Panc1 (cell line): ENCODE measurements around the gene SLC6A1. TPM values are rescaled to one million over a fixed set of nuclear protein-coding genes. Genes with fewer than 3 reads are reported as not detected.

Source experiments
- ATAC-seq: fragments of 200-7000 bp; cut with Tn5 transposase; 2 replicates; pipeline ENCODE4 v1.9.1; 2020; ENCODE audit warnings: mild to moderate bottlenecking, moderate library complexity
- BruUV-seq: library from RNA; stranded (reverse); fragments of 400-500 nt; replicated peaks from 2 replicates; lab custom pipeline; 2021; lab: Mats Ljungman, UMichigan
- CTCF ChIA-PET: fragments of 300-600 bp; sonication (Branson Sonifier 250); formaldehyde crosslinking; loops from one replicate; lab custom pipeline; 2022; ENCODE audit warnings: antibody characterized with exemption; lab: Charles Lee
- POLR2A ChIA-PET: fragments of 300-600 bp; sonication (Branson Sonifier 250); formaldehyde crosslinking; loops from one replicate; lab custom pipeline; 2022; ENCODE audit warnings: antibody characterized with exemption; lab: Charles Lee
- DNase-seq: peaks from one replicate; pipeline ENCODE4 v3.0.0-alpha.2; 2010; ENCODE audit warnings: low read depth, low spot score
- H3K27ac ChIP-seq: 2 replicates; pipeline ENCODE4 v1.5.1; 2011; ENCODE audit warnings: mild to moderate bottlenecking, low read length, inconsistent platforms
- H3K27me3 ChIP-seq: fragments of 200-500 bp; sonication (Bioruptor generic); 2 replicates; pipeline ENCODE4 v1.6.0; 2014; ENCODE audit warnings: low read length, inconsistent platforms; ENCODE audit not compliant: control insufficient read depth, insufficient read depth
- H3K36me3 ChIP-seq: fragments of 200-500 bp; sonication (Bioruptor generic); 2 replicates; pipeline ENCODE4 v1.5.1; 2014; ENCODE audit warnings: inconsistent platforms, mild to moderate bottlenecking, low read length, moderate library complexity; ENCODE audit not compliant: control insufficient read depth, insufficient read depth
- H3K4me1 ChIP-seq: 2 replicates; pipeline ENCODE4 v1.5.1; 2011; ENCODE audit warnings: inconsistent platforms, mild to moderate bottlenecking, low read length, moderate library complexity; ENCODE audit not compliant: control insufficient read depth, insufficient read depth
- H3K4me3 ChIP-seq, 2 experiments: 2 replicates each; pipeline ENCODE4 v1.5.1; 2011 to 2012; ENCODE audit warnings: low read depth in 2 of 2, low read length in 2 of 2, mild to moderate bottlenecking in 2 of 2, inconsistent platforms in 1 of 2, moderate library complexity in 1 of 2
- H3K9me3 ChIP-seq: fragments of 200-500 bp; sonication (Bioruptor generic); 2 replicates; pipeline ENCODE4 v1.5.1; 2014; ENCODE audit warnings: low read depth, mild to moderate bottlenecking, inconsistent platforms, low read length, moderate library complexity; ENCODE audit not compliant: control insufficient read depth, insufficient read depth
- POLR2AphosphoS5 ChIP-seq: IDR thresholded peaks from 2 replicates; pipeline ENCODE4 v1.6.1; 2012; ENCODE audit warnings: mild to moderate bottlenecking, low read depth, low read length, moderate library complexity
- SIN3A ChIP-seq: IDR thresholded peaks from 2 replicates; pipeline ENCODE4 v1.6.1; 2012; ENCODE audit warnings: low read depth, mild to moderate bottlenecking, low read length, moderate library complexity, borderline replicate concordance; ENCODE audit not compliant: insufficient read depth
- TCF7L2 ChIP-seq: IDR thresholded peaks from 2 replicates; pipeline ENCODE4 v1.6.1; 2011; ENCODE audit warnings: mild to moderate bottlenecking, low read depth, low read length, inconsistent platforms
- in situ Hi-C: cut with HindIII; loops from 2 replicates; pipeline ENCODE4 v1.10.0; 2016; ENCODE audit warnings: low sequenced_read_pairs, low pct_unique_long_range_greater_than_20kb
- intact Hi-C: fragments of 100-400 bp; cut with micrococcal nuclease; formaldehyde crosslinking; loops from one replicate; pipeline ENCODE4 v1.10.0; 2022; ENCODE audit not compliant: unreplicated experiment
- total RNA-seq: library from RNA; stranded (reverse); gene quantifications from one replicate; pipeline ENCODE4 v1.2.1, GENCODE V29; 2021; ENCODE audit not compliant: unreplicated experiment
- TF ChIP-seq, protein P1 (sequence below): fragments of 450-650 bp; IDR thresholded peaks from 2 replicates; pipeline ENCODE4 v1.5.1; 2017; ENCODE audit warnings: mild to moderate bottlenecking
- TF ChIP-seq, protein P2 (sequence below), 2 experiments: IDR thresholded peaks; 2 replicates each; pipeline ENCODE4 v1.6.1; 2011 to 2012; ENCODE audit warnings: low read depth in 2 of 2, control low read depth in 1 of 2, low read length in 1 of 2, mild to moderate bottlenecking in 1 of 2, moderate library complexity in 1 of 2; ENCODE audit not compliant: insufficient read depth in 1 of 2

Gene SLC6A1
- total RNA-seq, 1 experiment from 2014 or later: not detected

DNA sequence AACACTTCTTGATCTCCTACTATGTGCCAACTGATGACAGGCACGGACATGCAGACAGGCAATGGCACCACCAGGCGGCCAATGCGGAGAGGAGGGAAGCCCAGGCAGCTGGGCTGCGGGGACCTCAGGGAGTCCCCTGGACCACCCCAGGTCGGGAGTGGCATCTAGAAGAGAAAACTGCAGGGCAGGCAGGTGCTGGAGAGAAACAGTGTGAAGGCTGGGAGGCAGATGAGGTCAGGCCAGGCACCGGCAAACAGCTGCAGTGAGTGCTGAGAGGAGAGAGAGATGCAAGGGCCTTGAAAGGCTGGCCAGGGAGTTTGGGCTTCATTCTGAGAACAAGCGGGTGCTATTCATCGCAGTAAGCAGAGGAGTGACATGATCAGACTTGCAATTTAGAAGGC is 29.1 kb downstream of the SLC6A1 start:
- in situ Hi-C loops (no loop called here), intact Hi-C loops (no loop called here)
- POLR2A ChIA-PET: interaction anchor here (0.6 kb wide), 1 partner anchor 1389 kb away, joined by 4 read pairs; no protein-coding TSS in a partner anchor
- ATAC-seq (no peak), DNase-seq (no peak)
- BruUV-seq: no TSS peak
- Histone ChIP-seq H3K4me1 (no peaks in the 10 kb centered on the region), H3K27me3 (peaks cover 5% of the 10 kb centered on the region), H3K9me3 (no peaks in the 10 kb centered on the region), H3K27ac (no peak overlapping the region), H3K36me3 (no peaks in the 10 kb centered on the region), H3K4me3 (no peak overlapping the region)
- CTCF ChIA-PET: no interaction called here
- TF ChIP-seq, protein P1, sequence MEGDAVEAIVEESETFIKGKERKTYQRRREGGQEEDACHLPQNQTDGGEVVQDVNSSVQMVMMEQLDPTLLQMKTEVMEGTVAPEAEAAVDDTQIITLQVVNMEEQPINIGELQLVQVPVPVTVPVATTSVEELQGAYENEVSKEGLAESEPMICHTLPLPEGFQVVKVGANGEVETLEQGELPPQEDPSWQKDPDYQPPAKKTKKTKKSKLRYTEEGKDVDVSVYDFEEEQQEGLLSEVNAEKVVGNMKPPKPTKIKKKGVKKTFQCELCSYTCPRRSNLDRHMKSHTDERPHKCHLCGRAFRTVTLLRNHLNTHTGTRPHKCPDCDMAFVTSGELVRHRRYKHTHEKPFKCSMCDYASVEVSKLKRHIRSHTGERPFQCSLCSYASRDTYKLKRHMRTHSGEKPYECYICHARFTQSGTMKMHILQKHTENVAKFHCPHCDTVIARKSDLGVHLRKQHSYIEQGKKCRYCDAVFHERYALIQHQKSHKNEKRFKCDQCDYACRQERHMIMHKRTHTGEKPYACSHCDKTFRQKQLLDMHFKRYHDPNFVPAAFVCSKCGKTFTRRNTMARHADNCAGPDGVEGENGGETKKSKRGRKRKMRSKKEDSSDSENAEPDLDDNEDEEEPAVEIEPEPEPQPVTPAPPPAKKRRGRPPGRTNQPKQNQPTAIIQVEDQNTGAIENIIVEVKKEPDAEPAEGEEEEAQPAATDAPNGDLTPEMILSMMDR: no peak
- TF ChIP-seq SIN3A (no peak), TCF7L2 (no peak), POLR2AphosphoS5 (no peak)
- TF ChIP-seq, protein P2, sequence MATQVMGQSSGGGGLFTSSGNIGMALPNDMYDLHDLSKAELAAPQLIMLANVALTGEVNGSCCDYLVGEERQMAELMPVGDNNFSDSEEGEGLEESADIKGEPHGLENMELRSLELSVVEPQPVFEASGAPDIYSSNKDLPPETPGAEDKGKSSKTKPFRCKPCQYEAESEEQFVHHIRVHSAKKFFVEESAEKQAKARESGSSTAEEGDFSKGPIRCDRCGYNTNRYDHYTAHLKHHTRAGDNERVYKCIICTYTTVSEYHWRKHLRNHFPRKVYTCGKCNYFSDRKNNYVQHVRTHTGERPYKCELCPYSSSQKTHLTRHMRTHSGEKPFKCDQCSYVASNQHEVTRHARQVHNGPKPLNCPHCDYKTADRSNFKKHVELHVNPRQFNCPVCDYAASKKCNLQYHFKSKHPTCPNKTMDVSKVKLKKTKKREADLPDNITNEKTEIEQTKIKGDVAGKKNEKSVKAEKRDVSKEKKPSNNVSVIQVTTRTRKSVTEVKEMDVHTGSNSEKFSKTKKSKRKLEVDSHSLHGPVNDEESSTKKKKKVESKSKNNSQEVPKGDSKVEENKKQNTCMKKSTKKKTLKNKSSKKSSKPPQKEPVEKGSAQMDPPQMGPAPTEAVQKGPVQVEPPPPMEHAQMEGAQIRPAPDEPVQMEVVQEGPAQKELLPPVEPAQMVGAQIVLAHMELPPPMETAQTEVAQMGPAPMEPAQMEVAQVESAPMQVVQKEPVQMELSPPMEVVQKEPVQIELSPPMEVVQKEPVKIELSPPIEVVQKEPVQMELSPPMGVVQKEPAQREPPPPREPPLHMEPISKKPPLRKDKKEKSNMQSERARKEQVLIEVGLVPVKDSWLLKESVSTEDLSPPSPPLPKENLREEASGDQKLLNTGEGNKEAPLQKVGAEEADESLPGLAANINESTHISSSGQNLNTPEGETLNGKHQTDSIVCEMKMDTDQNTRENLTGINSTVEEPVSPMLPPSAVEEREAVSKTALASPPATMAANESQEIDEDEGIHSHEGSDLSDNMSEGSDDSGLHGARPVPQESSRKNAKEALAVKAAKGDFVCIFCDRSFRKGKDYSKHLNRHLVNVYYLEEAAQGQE (IDR thresholded peaks at IDR 0.05; ENCODE audit: insufficient read depth in 1 of 2, low read depth in 2 of 2, low read length in 1 of 2): no peak

DNA sequence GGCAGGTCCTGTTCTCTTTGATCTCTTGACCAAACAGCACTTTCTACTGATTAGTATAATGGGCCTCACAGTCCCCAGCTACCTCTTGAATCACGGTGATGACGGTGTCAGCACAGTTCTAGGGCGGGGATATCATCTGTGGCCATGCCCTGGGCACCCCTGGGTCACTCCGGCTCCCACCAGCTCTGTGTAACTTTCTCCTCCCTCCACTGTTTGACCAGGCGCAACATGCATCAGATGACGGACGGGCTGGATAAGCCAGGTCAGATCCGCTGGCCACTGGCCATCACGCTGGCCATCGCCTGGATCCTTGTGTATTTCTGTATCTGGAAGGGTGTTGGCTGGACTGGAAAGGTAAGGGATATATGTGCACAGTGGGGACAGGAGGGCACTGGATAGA is 29.6 kb downstream of the SLC6A1 start:
- ChIA-PET CTCF (no interaction called here), POLR2A (interaction anchor here (0.6 kb wide), 1 partner anchor 1389 kb away, joined by 4 read pairs; no protein-coding TSS in a partner anchor)
- Histone ChIP-seq H3K36me3 (no peaks in the 10 kb centered on the region), H3K4me1 (no peaks in the 10 kb centered on the region), H3K27me3 (peaks cover 5% of the 10 kb centered on the region), H3K27ac (no peak overlapping the region), H3K9me3 (no peaks in the 10 kb centered on the region), H3K4me3 (no peak overlapping the region)
- DNase-seq (no peak), ATAC-seq (no peak)
- no TSS peak for BruUV-seq
- in situ Hi-C loops (no loop called here), intact Hi-C loops (no loop called here)
- TF ChIP-seq POLR2AphosphoS5 (no peak), TCF7L2 (no peak), SIN3A (no peak)
- TF ChIP-seq, protein P2 (IDR thresholded peaks at IDR 0.05; ENCODE audit: insufficient read depth in 1 of 2, low read depth in 2 of 2, low read length in 1 of 2): no peak
- TF ChIP-seq, protein P1: no peak
